H1 (cell line): ENCODE measurements around the gene XPO1. TPM values are rescaled to one million over a fixed set of nuclear protein-coding genes. Genes with fewer than 3 reads are reported as not detected.

Experiments used
- EZH2 ChIP-seq: fragments of 200-600 bp; sonication (generic); IDR thresholded peaks from 2 replicates; pipeline ENCODE4 v1.7.1; 2012; ENCODE audit warnings: low read depth, mild to moderate bottlenecking, moderate library complexity, low read length, inconsistent platforms; ENCODE audit not compliant: severe bottlenecking
- KDM1A ChIP-seq: fragments of 200-600, 300-600 bp; sonication (generic); IDR thresholded peaks from 2 replicates; pipeline ENCODE4 v1.7.1; 2016; ENCODE audit warnings: mild to moderate bottlenecking, low read length, borderline replicate concordance
- SP1 ChIP-seq: IDR thresholded peaks from 2 replicates; pipeline ENCODE4 v1.6.1; 2011; ENCODE audit warnings: low read depth, low read length
- TAF1 ChIP-seq: IDR thresholded peaks from 2 replicates; pipeline ENCODE4 v1.6.1; 2011; ENCODE audit warnings: mild to moderate bottlenecking, low read depth, low read length
- polyA plus RNA-seq, 7 experiments: library from polyadenylated mRNA; depleted of rRNA in 3 of 7; stranded (reverse) in 5 of 7; unstranded in 2 of 7; fragments of >200 nt in 5 of 7; fragments of 200-250 nt in 2 of 7; gene quantifications; 1 replicate in 5 of 7; 2 replicates in 1 of 7; 4 replicates in 1 of 7; pipeline versions ENCODE4 v1.2.1 to v1.2.3, GENCODE V29; 2011 to 2013; ENCODE audit warnings: missing spikeins in 2 of 7, mixed read lengths in 2 of 7
- total RNA-seq: library from RNA; stranded (reverse); fragmentation: NEBNext Ultra II Directional; extraction: Animal tissue kit (Norgen Biotek cat#: 25700); gene quantifications from 2 replicates; pipeline ENCODE4 v1.2.1, GENCODE V29; 2021
- TF ChIP-seq, protein P1 (sequence below): IDR thresholded peaks from 2 replicates; pipeline ENCODE4 v1.6.1; 2012; ENCODE audit warnings: inconsistent platforms

Gene XPO1
- total and polyA plus RNA-seq, 2 of the 8 experiments (the other 6 are each of a cell fraction or from before 2014, with no cell fraction given), result 110 to 296 TPM

DNA sequence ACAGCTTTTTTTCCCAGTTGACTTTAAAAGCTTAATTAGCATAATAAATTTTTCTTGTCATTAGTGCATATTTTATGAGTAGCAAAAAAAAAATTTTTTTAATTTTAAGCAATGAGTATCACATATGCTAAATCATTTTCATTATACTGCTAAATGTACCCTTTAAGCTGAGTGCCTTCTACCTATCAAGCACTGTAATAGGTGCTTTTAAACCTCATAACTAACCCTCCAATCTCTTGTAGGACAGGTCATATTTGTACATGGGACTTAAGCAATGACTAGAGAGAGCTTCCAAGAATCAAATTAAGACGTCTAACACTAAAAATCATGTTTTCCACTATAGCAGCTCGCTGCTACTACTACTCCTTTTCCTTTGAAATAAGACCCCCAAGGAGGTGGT, 7.4 kb downstream of the XPO1 start (continued):
- TF ChIP-seq EZH2, result no peak
- TF ChIP-seq KDM1A, result no peak
- TF ChIP-seq TAF1, result no peak
- TF ChIP-seq, protein P1, sequence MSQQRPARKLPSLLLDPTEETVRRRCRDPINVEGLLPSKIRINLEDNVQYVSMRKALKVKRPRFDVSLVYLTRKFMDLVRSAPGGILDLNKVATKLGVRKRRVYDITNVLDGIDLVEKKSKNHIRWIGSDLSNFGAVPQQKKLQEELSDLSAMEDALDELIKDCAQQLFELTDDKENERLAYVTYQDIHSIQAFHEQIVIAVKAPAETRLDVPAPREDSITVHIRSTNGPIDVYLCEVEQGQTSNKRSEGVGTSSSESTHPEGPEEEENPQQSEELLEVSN, result no peak
- no peak for TF ChIP-seq SP1
